CD4-positive, alpha-beta T cell treated with Interferon gamma for 1 hour (primary cell): Measurements from ENCODE around the gene NRXN2.

Source experiments
- DNase-seq: peaks from one replicate; pipeline ENCODE4 v3.0.0-alpha.2; 2020

The NRXN2 gene

GRCh38 chr11:64758330-64759079 is 35.5 kb upstream of the NRXN2 start:
- DNase-seq, result no peak

GRCh38 chr11:64757549-64758329 is 34.7 kb upstream of the NRXN2 start:
- DNase-seq, result no peak

- no peak for DNase-seq
Measured at GRCh38 chr11:64755681-64756361, 32.8 kb upstream of the NRXN2 start.

GRCh38 chr11:64754919-64755662 is 32.1 kb upstream of the NRXN2 start:
- DNase-seq, result no peak

- no peak for DNase-seq
Measured at GRCh38 chr11:64754124-64754918, 31.3 kb upstream of the NRXN2 start.

- DNase-seq, result no peak
Measured at GRCh38 chr11:64753380-64754123, 30.6 kb upstream of the NRXN2 start.

- DNase-seq, result no peak
Measured at GRCh38 chr11:64753019-64753379, 30.0 kb upstream of the NRXN2 start.

- DNase-seq, result no peak
Measured at GRCh38 chr11:64752175-64752970, 29.4 kb upstream of the NRXN2 start.

GRCh38 chr11:64751580-64751979 is 28.6 kb upstream of the NRXN2 start:
- DNase-seq, result no peak

- DNase-seq, result no peak
Measured at GRCh38 chr11:64751136-64751535, 28.1 kb upstream of the NRXN2 start.

- DNase-seq, result no peak
Measured at GRCh38 chr11:64750361-64751054, 27.5 kb upstream of the NRXN2 start.

GRCh38 chr11:64747961-64748665 is 25.1 kb upstream of the NRXN2 start:
- DNase-seq, result no peak

- no peak for DNase-seq
Measured at GRCh38 chr11:64746486-64746885, 23.5 kb upstream of the NRXN2 start.

- peak; percentile 81 for DNase-seq
Measured at GRCh38 chr11:64745521-64746328, 22.7 kb upstream of the NRXN2 start.

GRCh38 chr11:64745189-64745520 is 22.2 kb upstream of the NRXN2 start:
- peak; percentile 93 for DNase-seq

GRCh38 chr11:64744544-64745188 is 21.7 kb upstream of the NRXN2 start:
- DNase-seq, result no peak

- peak; percentile 86 for DNase-seq
Measured at GRCh38 chr11:64743591-64744543, 20.9 kb upstream of the NRXN2 start, which contains the start of gene RASGRP2. Gene RASGRP2, minus strand, starts transcription at chr11:64744142. Its CDS starts 1,276 bp downstream, at chr11:64742866.
